ENCODE measurements around the gene TAF1A. TPM values are rescaled to one million over a fixed set of nuclear protein-coding genes. Genes with fewer than 3 reads are reported as not detected.

Gene TAF1A
- total and polyA plus RNA-seq, 2 of the 8 experiments (the other 6 are each of a cell fraction or from before 2014, with no cell fraction given), result 3.3 to 16.7 TPM

DNA sequence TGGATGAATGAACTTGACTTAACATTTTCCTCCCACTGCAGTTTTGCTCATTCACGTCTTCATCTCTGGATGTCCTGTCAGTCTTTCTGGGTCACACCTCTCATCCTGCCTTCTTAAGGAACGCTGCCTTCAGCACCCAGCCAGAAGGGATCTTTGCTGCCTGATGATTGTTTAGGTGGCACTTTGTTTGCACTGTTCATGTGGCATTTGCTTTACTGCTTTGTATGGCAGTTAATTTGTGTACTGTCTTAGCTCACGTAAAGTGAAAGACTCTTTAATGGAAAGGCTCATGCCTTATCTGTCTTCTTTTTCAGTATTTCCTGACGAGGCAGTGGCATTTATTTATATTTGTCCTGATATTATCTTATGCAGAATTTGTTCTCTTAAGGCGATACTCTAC, 33.0 kb upstream of the TAF1A start:
- Histone ChIP-seq H3K27me3 (replicated peaks in 1 of 4; ENCODE audit: control insufficient read depth in 3 of 4, extremely low read depth in 1 of 4, insufficient read depth in 3 of 4, low read length in 3 of 4) (no peaks in the 10 kb centered on the region), H3K4me1 (replicated peaks in 1 of 4; ENCODE audit: control insufficient read depth in 3 of 4, insufficient read depth in 4 of 4, low read length in 3 of 4) (peaks cover 0 to 4% (median 1%) of the 10 kb centered on the region in 4 experiments; a peak in 3 of 7 replicates), H2BK20ac (ENCODE audit: low read length) (no peak overlapping the region), H3K4me3 (ENCODE audit: extremely low read depth in 1 of 4, insufficient read depth in 2 of 4, low read depth in 3 of 4, low read length in 4 of 4) (no peak overlapping the region), H3K9me3 (ENCODE audit: insufficient read depth in 2 of 2, low read depth in 1 of 2, low read length in 1 of 2) (no peaks in the 10 kb centered on the region), H3K4me2 (ENCODE audit: insufficient read depth in 1 of 2, low read depth in 2 of 2, low read length in 2 of 2) (no peak overlapping the region), H4K8ac (ENCODE audit: extremely low read depth, insufficient read depth, low read length) (no peak overlapping the region), H3K23ac (ENCODE audit: insufficient read length) (no peak overlapping the region), H2AK5ac (ENCODE audit: low read depth, low read length) (no peak overlapping the region), H3K79me2 (ENCODE audit: control insufficient read depth in 1 of 2, insufficient read depth in 2 of 2, low read length in 2 of 2) (peaks cover 0 to 32% of the 10 kb centered on the region in 2 experiments; a peak in 3 of 4 replicates), H4K5ac (ENCODE audit: insufficient read length, low read depth, low read length) (no peak overlapping the region), H2BK5ac (ENCODE audit: low read depth, low read length) (no peak overlapping the region), H3K79me1 (ENCODE audit: low read depth, low read length) (peaks cover 6% of the 10 kb centered on the region), H3K56ac (replicated peaks; ENCODE audit: insufficient read length, low read depth, low read length) (no peak overlapping the region), H3K27ac (ENCODE audit: low read depth, low read length) (no peak overlapping the region), H2BK15ac (ENCODE audit: low read length) (no peak overlapping the region), H3K14ac (ENCODE audit: insufficient read length) (no peak overlapping the region), H3K4ac (replicated peaks; ENCODE audit: insufficient read length, low read depth, low read length) (no peak overlapping the region), H3K23me2 (ENCODE audit: low read depth, low read length) (peaks cover 7% of the 10 kb centered on the region; the same call in 1 of the 2 replicates), H3K36me3 (ENCODE audit: control insufficient read depth in 2 of 4, insufficient read depth in 4 of 4, low read length in 3 of 4) (peaks cover 2 to 39% (median 29%) of the 10 kb centered on the region in 4 experiments), H4K20me1 (replicated peaks in 1 of 2; ENCODE audit: control insufficient read depth in 1 of 2, insufficient read depth in 2 of 2, low read length in 2 of 2) (peaks cover 2 to 7% of the 10 kb centered on the region in 2 experiments), H2BK12ac (ENCODE audit: low read depth, low read length) (no peak overlapping the region), H2AFZ (ENCODE audit: low read length) (no peak overlapping the region), H4K91ac (replicated peaks; ENCODE audit: insufficient read length, low read length) (no peak overlapping the region), H3K18ac (ENCODE audit: extremely low read depth, low read length) (no peak overlapping the region), H2BK120ac (replicated peaks; ENCODE audit: low read depth, low read length) (no peak overlapping the region), H3K9ac (replicated peaks in 1 of 4; ENCODE audit: extremely low read depth in 1 of 4, low read depth in 3 of 4, low read length in 3 of 4) (no peak overlapping the region)
- ChIA-PET CTCF (ENCODE audit: partially characterized antibody) (interaction anchor here (1.4 kb wide), 1 partner anchor 9 kb away, joined by 3 read pairs; no protein-coding TSS in a partner anchor), POLR2A (ENCODE audit: partially characterized antibody) (no interaction called here)
- TF ChIP-seq GABPA (IDR thresholded peaks at IDR 0.05; ENCODE audit: borderline replicate concordance, insufficient read depth, low read length), result no peak
- TF ChIP-seq, protein P1, sequence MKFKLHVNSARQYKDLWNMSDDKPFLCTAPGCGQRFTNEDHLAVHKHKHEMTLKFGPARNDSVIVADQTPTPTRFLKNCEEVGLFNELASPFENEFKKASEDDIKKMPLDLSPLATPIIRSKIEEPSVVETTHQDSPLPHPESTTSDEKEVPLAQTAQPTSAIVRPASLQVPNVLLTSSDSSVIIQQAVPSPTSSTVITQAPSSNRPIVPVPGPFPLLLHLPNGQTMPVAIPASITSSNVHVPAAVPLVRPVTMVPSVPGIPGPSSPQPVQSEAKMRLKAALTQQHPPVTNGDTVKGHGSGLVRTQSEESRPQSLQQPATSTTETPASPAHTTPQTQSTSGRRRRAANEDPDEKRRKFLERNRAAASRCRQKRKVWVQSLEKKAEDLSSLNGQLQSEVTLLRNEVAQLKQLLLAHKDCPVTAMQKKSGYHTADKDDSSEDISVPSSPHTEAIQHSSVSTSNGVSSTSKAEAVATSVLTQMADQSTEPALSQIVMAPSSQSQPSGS (IDR thresholded peaks at IDR 0.05; ENCODE audit: low read length), result no peak
- TF ChIP-seq KDM1A (IDR thresholded peaks at IDR 0.05; ENCODE audit: borderline replicate concordance, low read length), result no peak
- TF ChIP-seq TBP (IDR thresholded peaks at IDR 0.05; ENCODE audit: low read depth, low read length), result no peak
- no peak for TF ChIP-seq POLR2AphosphoS5 (IDR thresholded peaks at IDR 0.05; ENCODE audit: low read depth, low read length)
- no peak for TF ChIP-seq NANOG (IDR thresholded peaks at IDR 0.05; ENCODE audit: insufficient read depth, low read depth, low read length, poor library complexity, severe bottlenecking)
- TF ChIP-seq SP4 (IDR thresholded peaks at IDR 0.05; ENCODE audit: low read length), result no peak
- TF ChIP-seq BACH1 (IDR thresholded peaks at IDR 0.05; ENCODE audit: low read length), result no peak
- FAIRE-seq, result no peak
- DNase-seq (ENCODE audit: low read depth in 1 of 2, low spot score in 2 of 2), result no peak
- 88% methylated on average over 5 of the region's 5 CpGs; no CpG with 5 or more reads in 1 of the 2 experiments for WGBS, 2 experiments (ENCODE audit: extremely low coverage in 1 of 2, insufficient coverage in 1 of 2, insufficient read length in 1 of 2, insufficient replicate concordance in 2 of 2, low coverage in 1 of 2, low lambda C conversion rate in 2 of 2, missing lambda C conversion rate in 1 of 2)
